ENCODE data around the gene HSD17B12. TPM values are rescaled to one million over a fixed set of nuclear protein-coding genes. Genes with fewer than 3 reads are reported as not detected.

HSD17B12 gene
- total RNA-seq, 1 donor from 2014 or later: 102 TPM

- no peak overlapping the region for H3K4me3 Mint-ChIP-seq
- Histone ChIP-seq H3K4me1 (no peaks in the 10 kb centered on the region), H3F3A (ENCODE audit: low read depth) (no peaks in the 10 kb centered on the region), H3K36me3 (no peaks in the 10 kb centered on the region), H3K4me3 (no peak overlapping the region), H4K20me1 (ENCODE audit: low read depth) (no peaks in the 10 kb centered on the region), H3K27ac (no peak overlapping the region), H3K9ac (no peak overlapping the region), H3K4me2 (no peak overlapping the region), H3K27me3 (no peaks in the 10 kb centered on the region), H2AFZ (replicated peaks) (no peak overlapping the region), H3K79me2 (ENCODE audit: low read depth) (no peaks in the 10 kb centered on the region), H3K9me3 (ENCODE audit: low read depth) (no peaks in the 10 kb centered on the region)
- TF ChIP-seq EZH2 (IDR thresholded peaks at IDR 0.05) (no peak), CTCF (IDR thresholded peaks at IDR 0.05) (peak; percentile 80)
- peak; percentile 55 for DNase-seq (ENCODE audit: low spot score)
- peaks cover 2% of the 10 kb centered on the region for H3K4me1 Mint-ChIP-seq
- H3K27me3 Mint-ChIP-seq (ENCODE audit: insufficient read depth, low read depth): no peaks in the 10 kb centered on the region
- no peaks in the 10 kb centered on the region for H3K36me3 Mint-ChIP-seq
- no peak overlapping the region for H3K27ac Mint-ChIP-seq
- H3K9me3 Mint-ChIP-seq: no peaks in the 10 kb centered on the region
Measured at GRCh38 chr11:43825217-43825816, 144.8 kb downstream of the HSD17B12 start.

GRCh38 chr11:43830928-43831440 lies 150.4 kb downstream of the HSD17B12 start:
- H3K4me3 ChIP-seq: no peak overlapping the region
- TF ChIP-seq EZH2 (IDR thresholded peaks at IDR 0.05) (no peak), CTCF (IDR thresholded peaks at IDR 0.05) (no peak), EZH2phosphoT487 (IDR thresholded peaks at IDR 0.05) (no peak)
- Mint-ChIP-seq H3K4me3 (no peak overlapping the region), H3K27ac (peak overlapping the region; percentile 12), H3K27me3 (ENCODE audit: insufficient read depth, low read depth) (no peaks in the 10 kb centered on the region), H3K36me3 (peaks cover 5% of the 10 kb centered on the region), H3K4me1 (peaks cover 39% of the 10 kb centered on the region), H3K9me3 (no peaks in the 10 kb centered on the region)
- no peaks in the 10 kb centered on the region for H3K27me3 ChIP-seq
- peaks cover 13% of the 10 kb centered on the region for H3K4me1 ChIP-seq
- H3K79me2 ChIP-seq (ENCODE audit: low read depth): no peaks in the 10 kb centered on the region
- H3K27ac ChIP-seq: no peak overlapping the region
- H3K4me2 ChIP-seq: no peak overlapping the region
- no peak overlapping the region for H3K9ac ChIP-seq
- no peaks in the 10 kb centered on the region for H3F3A ChIP-seq (ENCODE audit: low read depth)
- H2AFZ ChIP-seq (replicated peaks): no peak overlapping the region
- H3K36me3 ChIP-seq: no peaks in the 10 kb centered on the region
- no peaks in the 10 kb centered on the region for H4K20me1 ChIP-seq (ENCODE audit: low read depth)
- no peak for DNase-seq (ENCODE audit: low spot score)
- no peaks in the 10 kb centered on the region for H3K9me3 ChIP-seq (ENCODE audit: low read depth)

GRCh38 chr11:43832536-43832935 lies 152.0 kb downstream of the HSD17B12 start:
- no peak overlapping the region for H3K4me2 ChIP-seq
- no peaks in the 10 kb centered on the region for H3K36me3 ChIP-seq
- Mint-ChIP-seq H3K27me3 (ENCODE audit: insufficient read depth, low read depth) (no peaks in the 10 kb centered on the region), H3K27ac (no peak overlapping the region), H3K9me3 (no peaks in the 10 kb centered on the region), H3K4me1 (peaks cover 41% of the 10 kb centered on the region), H3K4me3 (no peak overlapping the region), H3K36me3 (peaks cover 5% of the 10 kb centered on the region)
- no peak for DNase-seq (ENCODE audit: low spot score)
- no peaks in the 10 kb centered on the region for H3F3A ChIP-seq (ENCODE audit: low read depth)
- H3K27ac ChIP-seq: no peak overlapping the region
- no peaks in the 10 kb centered on the region for H4K20me1 ChIP-seq (ENCODE audit: low read depth)
- H3K27me3 ChIP-seq: no peaks in the 10 kb centered on the region
- no peak overlapping the region for H3K4me3 ChIP-seq
- H2AFZ ChIP-seq (replicated peaks): no peak overlapping the region
- H3K9ac ChIP-seq: no peak overlapping the region
- peaks cover 21% of the 10 kb centered on the region for H3K4me1 ChIP-seq
- no peaks in the 10 kb centered on the region for H3K9me3 ChIP-seq (ENCODE audit: low read depth)
- TF ChIP-seq CTCF (IDR thresholded peaks at IDR 0.05) (no peak), EZH2phosphoT487 (IDR thresholded peaks at IDR 0.05) (no peak), EZH2 (IDR thresholded peaks at IDR 0.05) (no peak)
- H3K79me2 ChIP-seq (ENCODE audit: low read depth): no peaks in the 10 kb centered on the region

Data from neural progenitor cell (in vitro differentiated cells).